Islet precursor cell (in vitro differentiated cells): Measurements from ENCODE around the gene RBM20.

Experiments
- DNase-seq: peaks from one replicate; pipeline ENCODE4 v3.0.0-alpha.2; 2018

The RBM20 gene

DNA sequence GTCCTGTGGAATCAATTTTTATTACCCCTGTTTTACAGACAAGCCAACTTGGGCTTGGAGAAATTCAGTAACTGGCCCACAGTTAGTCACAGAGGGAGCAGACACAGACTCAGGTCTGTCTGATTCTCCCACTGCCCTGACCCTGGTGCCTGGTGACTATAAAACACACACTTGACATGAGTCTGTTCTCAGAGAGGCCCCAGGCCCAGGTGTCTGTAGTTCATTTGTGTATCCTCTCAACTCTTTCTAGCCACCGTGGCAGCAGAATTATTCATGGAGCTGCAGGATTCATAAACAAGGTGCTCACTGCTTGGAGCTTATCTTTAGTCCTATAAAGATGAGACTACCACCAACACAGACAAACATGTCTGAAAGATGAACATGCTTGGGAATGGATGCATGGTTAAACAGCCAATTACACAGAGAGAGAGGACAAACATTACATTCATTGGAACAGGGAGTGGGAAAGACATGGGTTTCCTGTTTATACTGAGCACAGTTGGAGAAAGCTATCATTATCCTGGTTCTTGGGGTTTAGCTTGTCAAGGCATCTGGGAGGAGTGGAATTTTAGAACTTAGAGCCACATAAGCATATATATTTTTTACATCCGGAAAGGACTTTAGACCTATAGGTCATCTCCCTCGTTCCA, 148.5 kb downstream of the RBM20 start:
- DNase-seq = peak; percentile 83

DNA sequence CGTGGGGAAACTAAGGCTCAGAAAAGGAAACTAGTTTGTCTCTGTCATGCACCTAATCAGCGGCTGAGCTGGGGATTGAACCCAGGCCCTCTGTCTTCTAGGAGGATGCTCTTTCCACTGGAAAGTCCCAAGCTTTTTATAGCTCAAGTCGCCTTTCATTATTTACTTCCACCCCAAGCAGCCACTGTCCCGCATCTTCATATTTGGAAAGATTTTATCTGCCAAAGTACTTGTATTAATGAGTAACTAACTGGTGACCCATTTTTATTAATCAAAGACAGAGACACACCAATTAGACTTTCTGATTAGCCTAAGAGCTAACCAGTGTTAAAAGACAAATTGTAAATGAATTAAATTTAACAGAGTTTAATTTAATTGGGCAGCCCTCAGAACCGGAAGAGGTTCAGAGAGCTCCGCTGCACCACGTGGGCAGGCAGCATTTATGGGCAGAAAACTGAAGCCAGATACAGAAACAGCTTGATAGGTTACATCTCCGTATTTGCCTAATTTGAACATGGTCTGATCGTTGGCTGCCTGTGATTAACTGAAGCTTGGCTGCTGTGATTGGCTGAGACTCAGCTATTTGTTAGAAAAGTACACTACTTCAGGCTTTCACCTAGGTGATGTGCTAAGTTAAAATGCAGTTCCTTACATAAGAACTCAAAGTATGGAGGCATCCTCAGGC, 149.1 kb downstream of the RBM20 start:
- DNase-seq = no peak

DNA sequence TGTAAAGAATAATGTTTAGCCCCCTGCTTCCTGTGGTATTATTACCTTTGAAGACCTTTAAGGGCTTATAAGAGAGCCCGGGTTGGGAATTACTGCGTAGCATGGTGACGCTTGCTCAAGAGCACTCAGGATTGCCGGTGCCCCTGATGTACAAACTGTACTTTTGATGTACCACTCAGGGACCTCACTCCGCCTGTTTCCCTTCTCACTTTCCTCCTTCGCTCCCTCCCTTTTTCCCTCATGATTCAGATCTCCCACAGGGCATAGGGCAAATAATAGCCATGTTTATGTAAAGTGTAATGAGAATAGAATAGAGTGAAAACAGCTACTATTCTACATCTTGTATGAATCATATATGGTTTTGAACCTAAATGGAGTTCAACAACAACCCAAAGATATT, 149.8 kb downstream of the RBM20 start:
- no peak for DNase-seq

DNA sequence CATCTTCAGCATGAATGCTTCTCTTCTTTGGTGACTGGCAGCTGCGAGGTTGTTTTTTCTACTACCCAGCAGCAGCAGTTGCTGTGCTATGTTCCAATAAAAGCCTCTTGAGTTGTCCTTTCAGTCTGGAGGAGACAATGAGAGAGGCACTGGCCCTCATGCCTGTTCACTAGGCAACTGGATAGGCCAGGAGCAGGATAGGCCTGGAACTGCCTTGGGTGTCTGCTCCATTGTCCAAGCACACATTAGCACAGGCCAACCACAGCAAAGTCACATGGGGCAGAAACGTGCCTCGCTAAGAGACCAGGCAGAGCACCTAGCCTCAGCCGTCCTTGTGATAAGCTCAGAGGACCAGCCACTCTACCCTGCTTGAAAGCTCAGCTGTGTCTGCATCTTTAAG, 150.7 kb downstream of the RBM20 start:
- DNase-seq = peak; percentile 97

DNA sequence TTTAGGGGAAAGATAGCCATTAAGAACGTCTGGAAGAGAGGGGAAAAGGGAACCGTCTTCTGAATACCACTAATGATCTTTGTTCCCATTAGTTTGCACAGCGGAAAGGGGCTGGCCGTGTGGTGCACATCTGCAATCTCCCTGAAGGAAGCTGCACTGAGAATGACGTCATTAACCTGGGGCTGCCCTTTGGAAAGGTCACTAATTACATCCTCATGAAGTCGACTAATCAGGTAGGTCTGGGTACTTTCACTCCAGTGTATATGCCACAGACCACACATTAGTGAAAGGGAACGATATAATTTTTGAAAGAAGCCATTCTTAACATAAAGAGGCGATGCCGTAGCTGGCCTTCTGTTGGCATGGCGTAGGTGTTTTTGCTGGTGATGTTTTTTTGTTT, 153.3 kb downstream of the RBM20 start:
- DNase-seq = peak; percentile 86

- no peak for DNase-seq
These were observed 154.2 kb downstream of the RBM20 start for GRCh38 chr10:110798340-110798739.

GRCh38 chr10:110802090-110802489, 158.0 kb downstream of the RBM20 start:
- DNase-seq = no peak

DNA sequence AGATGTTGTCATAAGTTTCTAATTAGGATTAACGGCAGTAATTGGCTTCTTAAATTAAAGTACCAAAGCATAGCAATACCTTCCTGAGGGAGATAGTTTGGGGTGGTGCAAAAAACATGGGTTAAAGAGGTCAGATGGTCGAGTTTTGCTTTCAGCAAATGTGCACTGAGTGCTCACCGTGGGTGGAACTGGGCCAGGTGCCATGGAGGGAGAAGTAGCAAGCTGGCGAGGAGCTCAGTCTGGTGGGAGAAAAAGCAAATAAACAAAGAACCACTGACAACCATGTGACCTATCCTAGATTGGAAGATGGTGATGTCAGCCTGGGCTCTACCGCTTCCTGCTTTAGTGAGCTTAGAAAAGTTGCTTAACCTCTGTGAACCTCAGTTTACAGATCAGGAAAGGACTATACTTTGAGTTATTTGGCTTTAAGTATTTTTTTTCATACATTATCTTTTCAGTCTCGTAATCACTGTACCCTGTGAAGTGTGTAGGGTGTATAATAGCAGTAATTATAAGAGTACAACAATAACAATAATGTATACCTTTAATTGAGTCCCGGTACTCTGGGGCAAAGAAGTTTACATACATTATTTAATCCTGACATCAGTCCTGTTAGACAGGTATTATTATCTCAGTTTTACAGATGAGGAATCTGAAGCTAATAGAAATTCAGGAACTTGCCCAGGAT, 158.6 kb downstream of the RBM20 start:
- DNase-seq = no peak

DNA sequence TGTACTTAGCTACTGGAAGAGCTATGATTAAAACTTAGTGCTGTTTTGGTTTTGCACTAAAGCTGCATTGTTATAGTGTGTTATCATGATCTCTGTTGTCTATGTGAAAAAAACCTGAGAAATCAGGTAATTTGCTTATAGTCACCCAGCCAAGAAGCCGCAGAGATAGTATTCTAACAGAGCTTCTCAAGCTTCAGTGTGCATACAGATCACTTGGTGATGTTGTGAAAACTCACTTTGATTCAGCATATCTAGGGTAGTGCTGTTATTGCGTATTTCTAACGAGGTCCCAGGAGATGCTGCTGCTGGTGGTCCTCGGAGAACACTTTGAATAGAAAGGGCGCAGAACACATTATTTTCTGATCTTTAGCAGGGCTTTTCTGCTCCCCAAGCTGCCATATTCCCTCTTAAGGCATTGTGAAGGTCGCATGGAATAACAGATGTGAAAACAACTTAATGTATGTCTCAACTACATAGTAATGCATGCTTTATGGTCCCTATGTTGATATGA, 159.2 kb downstream of the RBM20 start:
- no peak for DNase-seq

GRCh38 chr10:110803830-110804338, 159.7 kb downstream of the RBM20 start:
- peak; percentile 67 for DNase-seq

- no peak for DNase-seq
These were observed 160.2 kb downstream of the RBM20 start for GRCh38 chr10:110804376-110804775.

DNA sequence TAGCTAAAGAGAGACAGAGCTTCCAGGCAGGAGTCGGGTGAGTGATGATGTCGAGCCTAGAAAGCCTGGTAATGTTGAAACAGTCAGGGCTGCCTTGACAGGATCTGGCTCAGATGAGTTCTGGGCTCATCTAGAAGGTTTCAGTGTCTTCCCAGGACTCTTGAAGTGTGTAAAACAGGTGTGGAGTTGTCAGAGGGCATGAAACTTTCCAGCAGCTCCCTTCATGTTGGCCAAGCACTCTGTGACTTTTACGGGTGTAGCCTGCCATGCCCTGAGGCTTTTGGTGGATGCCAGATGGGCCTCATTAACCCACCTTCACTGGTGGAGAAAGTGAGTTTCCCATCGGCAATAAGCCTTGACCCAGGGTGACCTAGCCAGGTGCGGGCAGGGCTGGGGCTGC, 161.2 kb downstream of the RBM20 start:
- no peak for DNase-seq

GRCh38 chr10:110806335-110806734, 162.2 kb downstream of the RBM20 start:
- no peak for DNase-seq

DNA sequence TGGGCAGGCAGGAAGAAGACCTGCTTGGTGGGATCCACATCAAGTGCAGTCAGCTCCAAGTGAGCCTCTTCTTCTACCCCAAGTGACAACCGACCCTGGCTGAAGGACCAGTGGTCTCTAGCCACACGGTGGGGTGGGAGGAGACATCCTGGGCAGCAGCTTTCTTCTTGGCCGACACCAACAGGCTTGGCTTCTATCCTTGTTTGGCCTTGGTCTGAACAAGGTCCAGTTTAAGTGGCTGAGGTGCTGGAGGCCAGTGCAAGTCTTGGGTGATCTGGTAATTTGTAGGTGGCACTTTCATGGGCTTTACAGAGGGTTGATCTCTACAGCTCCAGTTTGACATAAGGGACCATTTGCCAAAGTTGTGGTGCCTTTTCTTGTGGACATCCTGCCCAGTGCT, 164.0 kb downstream of the RBM20 start:
- DNase-seq = no peak

GRCh38 chr10:110808615-110809014, 164.5 kb downstream of the RBM20 start:
- DNase-seq = no peak

DNA sequence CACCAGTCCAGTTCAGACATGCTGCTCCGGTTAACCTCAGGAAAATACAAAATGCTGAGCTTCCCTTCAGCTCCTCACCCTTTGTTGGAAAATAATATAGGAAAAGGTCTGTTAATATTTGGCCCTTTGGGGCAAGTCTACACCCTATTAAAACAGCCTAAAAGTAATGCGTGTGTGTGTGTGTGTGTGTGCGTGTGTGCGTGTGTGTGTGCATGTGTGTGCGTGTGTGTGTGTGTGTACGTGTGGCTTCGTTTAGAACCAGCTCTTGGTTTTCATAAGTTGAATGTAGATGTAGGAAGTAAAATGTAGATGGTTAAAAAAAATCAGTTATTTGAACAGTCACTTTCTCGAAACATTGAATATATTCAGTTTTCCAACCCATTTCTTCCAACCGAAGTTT, 166.5 kb downstream of the RBM20 start:
- DNase-seq = no peak

- no peak for DNase-seq
These were observed 167.8 kb downstream of the RBM20 start for GRCh38 chr10:110811791-110812581.

DNA sequence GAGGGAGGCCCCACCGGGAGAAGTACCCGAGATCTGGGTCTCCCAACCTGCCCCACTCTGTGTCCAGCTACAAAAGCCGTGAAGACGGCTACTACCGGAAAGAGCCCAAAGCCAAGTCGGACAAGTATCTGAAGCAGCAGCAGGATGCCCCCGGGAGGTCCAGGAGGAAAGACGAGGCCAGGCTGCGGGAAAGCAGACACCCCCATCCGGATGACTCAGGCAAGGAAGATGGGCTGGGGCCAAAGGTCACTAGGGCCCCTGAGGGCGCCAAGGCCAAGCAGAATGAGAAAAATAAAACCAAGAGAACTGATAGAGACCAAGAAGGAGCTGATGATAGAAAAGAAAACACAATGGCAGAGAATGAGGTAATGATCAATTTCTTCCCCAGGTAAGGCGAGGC, 168.4 kb downstream of the RBM20 start:
- peak; percentile 90 for DNase-seq

GRCh38 chr10:110813743-110814472, 169.8 kb downstream of the RBM20 start:
- no peak for DNase-seq

GRCh38 chr10:110815354-110816004, 171.3 kb downstream of the RBM20 start:
- no peak for DNase-seq

- DNase-seq = no peak
These were observed 173.5 kb downstream of the RBM20 start for GRCh38 chr10:110817614-110818013.
